Measurements from ENCODE around the gene SYCN.
A peak's percentile ranks its signal among the peaks of the same experiment; 100 is the strongest.
"Not testable (repeated sequence)": the region's sequence is repeated elsewhere in the genome, so short reads cannot be mapped to it uniquely, and the experiment has no call there.

SYCN gene

GRCh38 chr19:39224910-39225309, 20.8 kb upstream of the SYCN start:
- DNase-seq (ENCODE audit: low read depth in 2 of 2), result no peak

- no peak for DNase-seq (ENCODE audit: low read depth in 2 of 2)
Observed at GRCh38 chr19:39223703-39224279, 19.7 kb upstream of the SYCN start.

GRCh38 chr19:39219108-39219507, 15.0 kb upstream of the SYCN start:
- DNase-seq (ENCODE audit: low read depth in 2 of 2), result not testable (repeated sequence)

GRCh38 chr19:39218230-39219007, 14.4 kb upstream of the SYCN start:
- no peak for DNase-seq (ENCODE audit: low read depth in 2 of 2)

GRCh38 chr19:39217094-39217493, 13.0 kb upstream of the SYCN start:
- no peak for DNase-seq (ENCODE audit: low read depth in 2 of 2)

GRCh38 chr19:39215323-39215722, 11.3 kb upstream of the SYCN start:
- DNase-seq (ENCODE audit: low read depth in 2 of 2), result not testable (repeated sequence)

GRCh38 chr19:39212375-39212742, 8.3 kb upstream of the SYCN start:
- DNase-seq (ENCODE audit: low read depth in 2 of 2), result peak; percentile 19 to 20

- DNase-seq (ENCODE audit: low read depth in 2 of 2), result no peak
Observed at GRCh38 chr19:39211731-39212374, 7.8 kb upstream of the SYCN start.

GRCh38 chr19:39209196-39209595, 5.1 kb upstream of the SYCN start:
- DNase-seq (ENCODE audit: low read depth in 2 of 2), result no peak

GRCh38 chr19:39208175-39208795, 4.2 kb upstream of the SYCN start:
- no peak for DNase-seq (ENCODE audit: low read depth in 2 of 2)

GRCh38 chr19:39207293-39207836, 3.3 kb upstream of the SYCN start:
- no peak for DNase-seq (ENCODE audit: low read depth in 2 of 2)

GRCh38 chr19:39206122-39206521, 2.1 kb upstream of the SYCN start:
- DNase-seq (ENCODE audit: low read depth in 2 of 2), result no peak

GRCh38 chr19:39205449-39205764, 1.3 kb upstream of the SYCN start:
- DNase-seq (ENCODE audit: low read depth in 2 of 2), result no peak

- DNase-seq (ENCODE audit: low read depth in 2 of 2), result no peak
Observed at GRCh38 chr19:39202998-39203355, 1.1 kb downstream of the SYCN start.

- no peak for DNase-seq (ENCODE audit: low read depth in 2 of 2)
Observed at GRCh38 chr19:39200803-39201115, 3.3 kb downstream of the SYCN start.

GRCh38 chr19:39200066-39200802, 3.8 kb downstream of the SYCN start:
- no peak for DNase-seq (ENCODE audit: low read depth in 2 of 2)

GRCh38 chr19:39199025-39199424, 5.0 kb downstream of the SYCN start:
- no peak for DNase-seq (ENCODE audit: low read depth in 2 of 2)

- DNase-seq (ENCODE audit: low read depth in 2 of 2), result no peak
Observed at GRCh38 chr19:39197808-39198207, 6.3 kb downstream of the SYCN start.

GRCh38 chr19:39196860-39197562, 7.1 kb downstream of the SYCN start, which contains the start of gene NCCRP1:
Gene NCCRP1, plus strand, starts transcription at chr19:39196964. Its CDS starts 19 bp downstream, at chr19:39196983.
- DNase-seq (ENCODE audit: low read depth in 2 of 2), result no peak

- DNase-seq (ENCODE audit: low read depth in 2 of 2), result no peak
Observed at GRCh38 chr19:39196320-39196719, 7.7 kb downstream of the SYCN start.

- no peak for DNase-seq (ENCODE audit: low read depth in 2 of 2)
Observed at GRCh38 chr19:39195755-39196154, 8.3 kb downstream of the SYCN start.

Measured in stimulated activated CD8-positive, alpha-beta memory T cell treated with anti-CD3 and anti-CD28 coated beads, Interleukin-7, amount 100 ng/mL, for 4 hours (primary cell).